Endothelial cell of umbilical vein (primary cell): ENCODE results near the gene CRYGS. TPM values are rescaled to one million over a fixed set of nuclear protein-coding genes. Genes with fewer than 3 reads are reported as not detected.

Source experiments
- BruUV-seq: library from RNA; stranded (reverse); fragments of 400-500 nt; replicated peaks from 2 replicates; lab custom pipeline; 2021; lab: Mats Ljungman, UMichigan
- CTCF ChIA-PET: fragments of 300-600, 350-600 bp; sonication (Branson Sonifier 250); formaldehyde crosslinking; loops from one replicate; lab custom pipeline; 2021; ENCODE audit warnings: antibody characterized with exemption, inconsistent platforms; lab: Charles Lee
- POLR2A ChIA-PET: fragments of 300-600, 350-600 bp; sonication (Branson Sonifier 250); formaldehyde crosslinking; loops from one replicate; lab custom pipeline; 2021; ENCODE audit warnings: antibody characterized with exemption, inconsistent platforms; lab: Charles Lee
- DNase-seq: peaks from one replicate; pipeline ENCODE4 v3.0.0-alpha.2; 2011; ENCODE audit warnings: low read depth, low spot score
- FAIRE-seq: peaks from 2 replicates; lab custom pipeline; 2011; peaks lifted over from hg19 to GRCh38; lab: Jason Lieb, UNC
- H2AFZ ChIP-seq: 2 replicates; pipeline ENCODE4 v1.6.0; 2012; ENCODE audit warnings: low read depth, low read length, control low read depth, inconsistent platforms
- H3K27ac ChIP-seq: 2 replicates; pipeline ENCODE4 v1.5.1; 2011; ENCODE audit warnings: low read depth, mild to moderate bottlenecking, control low read depth, low read length, moderate library complexity; ENCODE audit not compliant: insufficient read depth
- H3K27me3 ChIP-seq, 2 experiments: 2 replicates each; pipeline versions ENCODE4 v1.6.0 to v1.6.1; 2011; ENCODE audit warnings: low read length in 2 of 2, mixed read lengths in 1 of 2; ENCODE audit not compliant: control insufficient read depth in 2 of 2, insufficient read depth in 2 of 2
- H3K36me3 ChIP-seq, 2 experiments: 2 replicates in 1 of 2; 3 replicates in 1 of 2; pipeline ENCODE4 v1.5.1; 2011; ENCODE audit warnings: low read length in 2 of 2, mild to moderate bottlenecking in 1 of 2, moderate library complexity in 1 of 2; ENCODE audit not compliant: control insufficient read depth in 2 of 2, insufficient read depth in 2 of 2; ENCODE audit errors: extremely low read depth in 1 of 2
- H3K4me1 ChIP-seq: 3 replicates; pipeline ENCODE4 v1.5.1; 2011; ENCODE audit warnings: mild to moderate bottlenecking, low read length; ENCODE audit not compliant: control insufficient read depth, insufficient read depth; ENCODE audit errors: extremely low read depth
- H3K4me2 ChIP-seq: 2 replicates; pipeline ENCODE4 v1.6.1; 2011; ENCODE audit warnings: low read length, control low read depth, mixed read lengths; ENCODE audit not compliant: insufficient read depth
- H3K4me3 ChIP-seq, 3 experiments: fragments of 200-600 bp in 1 of 3; sonication (generic), shearing (Covaris generic) in 1 of 3; replicated peaks in 1 of 3; 2 replicates each; pipeline ENCODE4 v1.5.1; 2011 to 2016; ENCODE audit warnings: control low read depth in 3 of 3, low read length in 3 of 3, mild to moderate bottlenecking in 2 of 3, inconsistent platforms in 1 of 3, low read depth in 1 of 3, moderate library complexity in 1 of 3; ENCODE audit not compliant: insufficient read depth in 1 of 3
- H3K79me2 ChIP-seq: 2 replicates; pipeline ENCODE4 v1.6.0; 2012; ENCODE audit warnings: low read length, inconsistent platforms; ENCODE audit not compliant: control insufficient read depth, insufficient read depth
- H3K9ac ChIP-seq: replicated peaks from 2 replicates; pipeline ENCODE3; 2011; ENCODE audit warnings: low read length, control low read depth; ENCODE audit not compliant: insufficient read depth; ENCODE audit errors: extremely low read depth
- H3K9me1 ChIP-seq: replicated peaks from 3 replicates; pipeline ENCODE4 v1.6.0; 2011; ENCODE audit warnings: mild to moderate bottlenecking, low read length; ENCODE audit not compliant: control insufficient read depth, insufficient read depth; ENCODE audit errors: extremely low read depth
- H3K9me3 ChIP-seq: replicated peaks from 2 replicates; pipeline ENCODE4 v1.5.1; 2012; ENCODE audit warnings: low read length, inconsistent platforms; ENCODE audit not compliant: control insufficient read depth, insufficient read depth
- H4K20me1 ChIP-seq: replicated peaks from 2 replicates; pipeline ENCODE3; 2011; ENCODE audit warnings: mild to moderate bottlenecking, low read length; ENCODE audit not compliant: control insufficient read depth, insufficient read depth; ENCODE audit errors: extremely low read depth
- CTCF ChIP-seq, 2 donors: IDR thresholded peaks; 1 replicate in 1 of 2; 2 replicates in 1 of 2; pipeline ENCODE4 v1.5.1; 2011; ENCODE audit warnings: low read length in 2 of 2, mild to moderate bottlenecking in 2 of 2, moderate library complexity in 2 of 2, control low read depth in 1 of 2, inconsistent platforms in 1 of 2, low read depth in 1 of 2; ENCODE audit not compliant: insufficient read depth in 1 of 2; ENCODE audit errors: extremely low read depth in 1 of 2
- EZH2 ChIP-seq: IDR thresholded peaks from 2 replicates; pipeline ENCODE4 v1.6.1; 2012; ENCODE audit warnings: borderline replicate concordance, low read depth, mild to moderate bottlenecking, moderate library complexity, low read length, inconsistent platforms; ENCODE audit not compliant: severe bottlenecking
- FOS ChIP-seq: IDR thresholded peaks from 2 replicates; pipeline ENCODE4 v1.6.1; 2011; ENCODE audit warnings: mild to moderate bottlenecking, low read length, moderate library complexity, borderline replicate concordance; ENCODE audit not compliant: insufficient read depth
- GATA2 ChIP-seq: IDR thresholded peaks from 2 replicates; pipeline ENCODE4 v1.7.0; 2011; ENCODE audit warnings: low read depth, mild to moderate bottlenecking, moderate library complexity, mixed read lengths, low read length; ENCODE audit not compliant: insufficient read length, insufficient read depth
- JUN ChIP-seq: IDR thresholded peaks from 2 replicates; pipeline ENCODE4 v1.6.1; 2011; ENCODE audit warnings: borderline replicate concordance, low read depth; ENCODE audit not compliant: insufficient read length, insufficient read depth
- MAX ChIP-seq: IDR thresholded peaks from 2 replicates; pipeline ENCODE4 v1.6.1; 2011; ENCODE audit not compliant: insufficient read depth, insufficient read length
- MYC ChIP-seq: IDR thresholded peaks from one replicate; pipeline ENCODE4 v1.6.1; 2011; ENCODE audit warnings: mild to moderate bottlenecking, low read depth, low read length
- POLR2A ChIP-seq: IDR thresholded peaks from 2 replicates; pipeline ENCODE4 v1.6.1; 2012; ENCODE audit warnings: low read depth, mild to moderate bottlenecking, control low read depth, low read length
- POLR2AphosphoS5 ChIP-seq: IDR thresholded peaks from 2 replicates; pipeline ENCODE4 v1.6.1; 2012; ENCODE audit warnings: low read depth, mild to moderate bottlenecking, control low read depth, low read length, moderate library complexity; ENCODE audit not compliant: insufficient read depth
- dilution Hi-C: fragments of 300-500 bp; cut with MboI; formaldehyde crosslinking; loops from one replicate; pipeline ENCODE4 v1.15.0; 2019; ENCODE audit warnings: low sequenced_read_pairs; ENCODE audit not compliant: extremely low pct_ligation_motif_present
- intact Hi-C: fragments of 100-400 bp; cut with micrococcal nuclease; formaldehyde crosslinking; loops from one replicate; pipeline ENCODE4 v1.10.0; 2022
- polyA plus RNA-seq, 4 experiments: library from polyadenylated mRNA; depleted of rRNA in 3 of 4; stranded (reverse) in 3 of 4; unstranded in 1 of 4; fragments of >200 nt; gene quantifications; 2 replicates each; pipeline versions ENCODE4 v1.2.1 to v1.2.3, GENCODE V29; 2011 to 2012; ENCODE audit warnings: missing spikeins in 1 of 4
- total RNA-seq: library from RNA; stranded (reverse); gene quantifications from 2 replicates; pipeline ENCODE4 v1.2.3, GENCODE V29; 2021

Gene CRYGS
- total and polyA plus RNA-seq, 2 donors (not counting 3 experiments of a cell fraction or from before 2014, with no cell fraction given), result 5.0 TPM

GRCh38 chr3:186588632-186589031, 44.5 kb upstream of the CRYGS start:
- Histone ChIP-seq H3K4me1 (no peaks in the 10 kb centered on the region), H3K9me3 (no peaks in the 10 kb centered on the region), H2AFZ (no peak overlapping the region), H3K79me2 (no peaks in the 10 kb centered on the region), H3K27me3 (no peaks in the 10 kb centered on the region), H3K9me1 (no peaks in the 10 kb centered on the region), H3K4me3 (no peak overlapping the region), H3K36me3 (peaks cover 14 to 15% of the 10 kb centered on the region in 2 experiments), H4K20me1 (no peaks in the 10 kb centered on the region), H3K9ac (no peak overlapping the region), H3K4me2 (no peak overlapping the region), H3K27ac (no peak overlapping the region)
- dilution Hi-C loops, result no loop called here
- BruUV-seq, result no TSS peak
- POLR2A ChIA-PET, result no interaction called here
- intact Hi-C loops, result no loop called here
- FAIRE-seq, result no peak
- TF ChIP-seq POLR2A (no peak), MYC (no peak), JUN (no peak), FOS (no peak), EZH2 (no peak), MAX (no peak), POLR2AphosphoS5 (no peak), GATA2 (no peak), CTCF (IDR thresholded peaks at IDR 0.05; ENCODE audit: extremely low read depth in 1 of 2, insufficient read depth in 1 of 2, low read depth in 1 of 2, low read length in 2 of 2) (no peak)
- CTCF ChIA-PET, result interaction anchor here (0.6 to 2.8 kb wide), 9 partner anchors 8 to 1535 kb away, joined by 3 to 17 read pairs (median 3); no protein-coding TSS in a partner anchor
- DNase-seq, result no peak
